Measurements from ENCODE around the gene KRTAP10-4.

GRCh38 chr21:44603911-44604310, 30.4 kb downstream of the KRTAP10-4 start:
- TF ChIP-seq, protein P1, sequence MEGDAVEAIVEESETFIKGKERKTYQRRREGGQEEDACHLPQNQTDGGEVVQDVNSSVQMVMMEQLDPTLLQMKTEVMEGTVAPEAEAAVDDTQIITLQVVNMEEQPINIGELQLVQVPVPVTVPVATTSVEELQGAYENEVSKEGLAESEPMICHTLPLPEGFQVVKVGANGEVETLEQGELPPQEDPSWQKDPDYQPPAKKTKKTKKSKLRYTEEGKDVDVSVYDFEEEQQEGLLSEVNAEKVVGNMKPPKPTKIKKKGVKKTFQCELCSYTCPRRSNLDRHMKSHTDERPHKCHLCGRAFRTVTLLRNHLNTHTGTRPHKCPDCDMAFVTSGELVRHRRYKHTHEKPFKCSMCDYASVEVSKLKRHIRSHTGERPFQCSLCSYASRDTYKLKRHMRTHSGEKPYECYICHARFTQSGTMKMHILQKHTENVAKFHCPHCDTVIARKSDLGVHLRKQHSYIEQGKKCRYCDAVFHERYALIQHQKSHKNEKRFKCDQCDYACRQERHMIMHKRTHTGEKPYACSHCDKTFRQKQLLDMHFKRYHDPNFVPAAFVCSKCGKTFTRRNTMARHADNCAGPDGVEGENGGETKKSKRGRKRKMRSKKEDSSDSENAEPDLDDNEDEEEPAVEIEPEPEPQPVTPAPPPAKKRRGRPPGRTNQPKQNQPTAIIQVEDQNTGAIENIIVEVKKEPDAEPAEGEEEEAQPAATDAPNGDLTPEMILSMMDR (IDR thresholded peaks at IDR 0.05), result no peak
- TF ChIP-seq POLR2A (IDR thresholded peaks at IDR 0.05; ENCODE audit: low read length) (no peak), CBX2 (IDR thresholded peaks at IDR 0.05; ENCODE audit: borderline replicate concordance, low read depth) (no peak), HDAC2 (IDR thresholded peaks at IDR 0.05) (no peak), MYC (IDR thresholded peaks at IDR 0.05; ENCODE audit: borderline replicate concordance, low read length) (no peak), JUN (IDR thresholded peaks at IDR 0.05) (no peak), EP300 (IDR thresholded peaks at IDR 0.05) (no peak), CHD2 (IDR thresholded peaks at IDR 0.05; ENCODE audit: low read length, partially characterized antibody) (no peak), JUNB (IDR thresholded peaks at IDR 0.05) (no peak), GATA3 (IDR thresholded peaks at IDR 0.05; ENCODE audit: borderline replicate concordance) (no peak)
- TF ChIP-seq, protein P2, sequence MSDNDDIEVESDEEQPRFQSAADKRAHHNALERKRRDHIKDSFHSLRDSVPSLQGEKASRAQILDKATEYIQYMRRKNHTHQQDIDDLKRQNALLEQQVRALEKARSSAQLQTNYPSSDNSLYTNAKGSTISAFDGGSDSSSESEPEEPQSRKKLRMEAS (IDR thresholded peaks at IDR 0.05), result no peak
- TF ChIP-seq, protein P3, sequence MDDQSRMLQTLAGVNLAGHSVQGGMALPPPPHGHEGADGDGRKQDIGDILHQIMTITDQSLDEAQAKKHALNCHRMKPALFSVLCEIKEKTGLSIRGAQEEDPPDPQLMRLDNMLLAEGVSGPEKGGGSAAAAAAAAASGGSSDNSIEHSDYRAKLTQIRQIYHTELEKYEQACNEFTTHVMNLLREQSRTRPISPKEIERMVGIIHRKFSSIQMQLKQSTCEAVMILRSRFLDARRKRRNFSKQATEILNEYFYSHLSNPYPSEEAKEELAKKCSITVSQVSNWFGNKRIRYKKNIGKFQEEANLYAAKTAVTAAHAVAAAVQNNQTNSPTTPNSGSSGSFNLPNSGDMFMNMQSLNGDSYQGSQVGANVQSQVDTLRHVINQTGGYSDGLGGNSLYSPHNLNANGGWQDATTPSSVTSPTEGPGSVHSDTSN (IDR thresholded peaks at IDR 0.05), result no peak

Data from A549 (cell line).